ENCODE data around the gene YLPM1.

YLPM1 gene

GRCh38 chr14:74834692-74835392, 71.7 kb downstream of the YLPM1 start:
- no peak for TF ChIP-seq CTCF (IDR thresholded peaks at IDR 0.05; ENCODE audit: low read depth, low read length)
- no peak for DNase-seq (ENCODE audit: extremely low read depth, low read depth)

- DNase-seq (ENCODE audit: extremely low read depth, low read depth) = no peak
- no peak for TF ChIP-seq CTCF (IDR thresholded peaks at IDR 0.05; ENCODE audit: low read depth, low read length)
These were observed 72.6 kb downstream of the YLPM1 start for GRCh38 chr14:74835645-74836250.

GRCh38 chr14:74836251-74836960, 73.3 kb downstream of the YLPM1 start:
- TF ChIP-seq CTCF (IDR thresholded peaks at IDR 0.05; ENCODE audit: low read depth, low read length) = no peak
- no peak for DNase-seq (ENCODE audit: extremely low read depth, low read depth)

GRCh38 chr14:74838166-74838565, 75.0 kb downstream of the YLPM1 start:
- no peak for DNase-seq (ENCODE audit: extremely low read depth, low read depth)
- TF ChIP-seq CTCF (IDR thresholded peaks at IDR 0.05; ENCODE audit: low read depth, low read length) = no peak

- TF ChIP-seq CTCF (IDR thresholded peaks at IDR 0.05; ENCODE audit: low read depth, low read length) = no peak
- DNase-seq (ENCODE audit: extremely low read depth, low read depth) = no peak
These were observed 77.5 kb downstream of the YLPM1 start for GRCh38 chr14:74840603-74841030.

GRCh38 chr14:74841230-74842207, 78.4 kb downstream of the YLPM1 start:
- no peak for TF ChIP-seq CTCF (IDR thresholded peaks at IDR 0.05; ENCODE audit: low read depth, low read length)
- DNase-seq (ENCODE audit: extremely low read depth, low read depth) = no peak
